Activated CD4-positive, alpha-beta T cell treated with anti-CD3 and anti-CD28 coated beads, Interleukin-2, amount 50 U/mL, for 4 hours (primary cell): ENCODE results near the gene GPX4.
A peak's percentile ranks its signal among the peaks of the same experiment; 100 is the strongest.
"Not testable (repeated sequence)": the region's sequence is repeated elsewhere in the genome, so short reads cannot be mapped to it uniquely, and the experiment has no call there.

Experiments used
- DNase-seq, 2 experiments: peaks; one replicate each; pipeline ENCODE4 v3.0.0-alpha.2; 2020

The GPX4 gene

DNA sequence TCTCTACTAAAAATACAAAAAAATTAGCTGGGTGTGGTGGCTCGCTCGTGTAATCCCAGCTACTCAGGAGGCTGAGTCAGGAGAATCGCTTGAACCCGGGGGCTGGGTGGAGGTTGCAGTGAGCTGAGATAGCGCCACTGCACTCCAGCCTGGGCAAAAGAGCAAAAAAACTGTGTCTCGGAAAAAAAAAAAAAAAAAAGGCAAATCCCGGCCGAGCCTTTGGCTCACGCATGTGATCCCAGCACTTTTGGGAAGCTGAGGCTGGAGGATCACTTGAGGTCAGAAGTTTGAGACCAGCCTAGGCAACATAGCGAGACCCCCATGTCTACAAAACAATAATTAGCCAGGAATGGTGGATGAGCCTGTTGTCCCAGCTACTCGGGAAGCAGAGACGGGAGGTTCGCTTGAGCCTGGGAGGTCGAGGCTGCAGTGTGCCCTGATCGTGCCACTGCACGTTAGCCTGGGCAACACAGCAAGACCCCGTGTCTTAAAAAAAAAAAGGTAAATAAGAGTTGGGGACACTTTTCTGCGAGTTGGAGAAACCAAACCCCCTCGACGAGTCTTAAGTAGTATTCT lies 574 bp upstream of the GPX4 start:
- DNase-seq = no peak

DNA sequence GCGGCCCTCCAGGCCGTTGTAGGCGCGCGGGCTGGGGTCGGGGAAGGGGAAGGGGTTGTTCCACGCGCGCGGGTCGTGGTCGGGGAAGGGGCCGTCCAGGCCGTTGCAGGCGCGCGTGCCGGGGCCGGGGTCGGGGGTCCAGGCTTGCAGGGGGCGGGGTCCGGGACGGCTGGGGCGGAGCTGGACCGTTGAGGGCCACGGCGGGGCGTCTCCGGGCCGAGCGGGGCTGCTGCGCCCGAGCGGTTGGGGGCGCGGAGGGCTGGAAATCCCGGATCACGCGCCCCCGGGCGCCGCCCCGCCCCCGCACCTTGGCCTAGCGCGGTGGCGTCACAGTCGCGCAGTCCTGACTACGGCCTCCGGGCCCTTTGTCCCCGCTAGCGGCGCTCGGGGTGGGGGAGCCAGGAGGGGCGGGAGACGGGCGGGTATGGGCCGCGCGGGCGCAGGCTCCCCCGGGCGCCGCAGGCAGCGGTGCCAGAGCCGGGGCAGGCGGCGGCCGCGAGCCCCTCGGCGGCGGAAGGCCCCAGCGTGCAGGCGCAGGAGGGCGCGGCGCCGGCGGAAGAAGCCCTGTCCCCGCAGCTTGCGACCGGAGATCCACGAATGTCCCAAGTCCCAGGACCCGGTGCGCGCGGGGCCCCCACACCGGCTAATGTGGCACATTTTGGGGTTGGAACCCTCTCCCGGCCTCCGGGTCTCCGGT lies 665 bp downstream of the GPX4 start:
- peak; percentile 59 to 61 for DNase-seq

DNA sequence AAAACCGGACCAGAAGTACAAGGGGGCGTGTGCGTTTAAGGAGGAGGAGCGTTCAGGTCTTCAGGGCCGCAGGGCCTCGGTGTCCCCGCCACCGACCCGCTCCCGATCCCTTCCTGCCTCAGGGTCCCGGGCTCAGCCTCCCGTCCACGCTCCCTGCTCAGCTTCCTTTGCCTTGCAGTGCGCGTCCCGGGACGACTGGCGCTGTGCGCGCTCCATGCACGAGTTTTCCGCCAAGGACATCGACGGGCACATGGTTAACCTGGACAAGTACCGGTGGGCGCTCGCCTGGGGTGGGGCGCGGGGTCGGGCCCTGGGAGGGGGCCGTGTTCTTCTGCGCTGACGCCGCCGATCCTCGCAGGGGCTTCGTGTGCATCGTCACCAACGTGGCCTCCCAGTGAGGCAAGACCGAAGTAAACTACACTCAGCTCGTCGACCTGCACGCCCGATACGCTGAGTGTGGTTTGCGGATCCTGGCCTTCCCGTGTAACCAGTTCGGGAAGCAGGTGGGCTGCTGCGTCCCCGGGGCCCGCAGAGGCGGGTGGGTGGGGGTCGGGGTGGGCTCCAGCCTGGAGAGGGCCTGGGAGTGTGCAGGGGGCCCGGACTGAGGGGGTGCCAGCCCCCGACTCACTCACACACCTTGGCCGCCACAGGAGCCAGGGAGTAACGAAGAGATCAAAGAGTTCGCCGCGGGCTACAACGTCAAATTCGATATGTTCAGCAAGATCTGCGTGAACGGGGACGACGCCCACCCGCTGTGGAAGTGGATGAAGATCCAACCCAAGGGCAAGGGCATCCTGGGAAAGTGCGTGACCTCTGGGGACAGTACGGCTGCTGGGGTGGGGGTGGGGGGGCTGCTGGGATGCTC lies 1.4 kb downstream of the GPX4 start:
- no peak for DNase-seq

DNA sequence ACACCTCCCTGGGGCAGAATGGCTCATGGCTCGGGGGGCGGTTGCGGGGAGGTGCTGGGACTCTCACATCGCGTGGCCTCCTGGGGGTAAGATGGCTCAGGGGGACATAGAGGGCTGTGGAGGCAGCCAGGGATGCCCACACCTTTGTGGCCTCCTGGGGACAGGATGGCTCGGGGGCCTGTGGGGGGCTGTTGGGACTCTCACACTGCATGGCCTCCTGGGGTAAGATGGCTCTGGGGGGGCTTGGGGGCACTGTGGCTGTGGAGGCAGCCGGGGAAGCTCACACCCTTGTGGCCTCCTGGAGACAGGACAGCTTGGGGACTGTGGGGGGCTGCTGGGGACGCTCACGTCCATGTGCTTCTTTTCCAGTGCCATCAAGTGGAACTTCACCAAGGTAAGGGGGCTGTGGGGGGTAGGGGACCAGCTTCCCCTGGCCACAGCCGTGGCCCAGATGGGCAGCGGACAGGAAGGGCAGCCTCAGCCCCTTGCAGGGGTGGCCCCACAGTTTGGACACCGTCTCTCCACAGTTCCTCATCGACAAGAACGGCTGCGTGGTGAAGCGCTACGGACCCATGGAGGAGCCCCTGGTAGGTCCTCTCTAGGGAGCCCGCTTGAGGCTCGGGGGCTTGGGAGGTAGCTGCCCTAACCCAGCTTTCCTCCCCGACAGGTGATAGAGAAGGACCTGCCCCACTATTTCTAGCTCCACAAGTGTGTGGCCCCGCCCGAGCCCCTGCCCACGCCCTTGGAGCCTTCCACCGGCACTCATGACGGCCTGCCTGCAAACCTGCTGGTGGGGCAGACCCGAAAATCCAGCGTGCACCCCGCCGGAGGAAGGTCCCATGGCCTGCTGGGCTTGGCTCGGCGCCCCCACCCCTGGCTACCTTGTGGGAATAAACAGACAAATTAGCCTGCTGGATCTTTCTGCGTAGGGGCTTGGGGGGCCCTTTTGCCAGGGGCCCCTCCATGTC lies 2.4 kb downstream of the GPX4 start:
- DNase-seq = no peak

DNA sequence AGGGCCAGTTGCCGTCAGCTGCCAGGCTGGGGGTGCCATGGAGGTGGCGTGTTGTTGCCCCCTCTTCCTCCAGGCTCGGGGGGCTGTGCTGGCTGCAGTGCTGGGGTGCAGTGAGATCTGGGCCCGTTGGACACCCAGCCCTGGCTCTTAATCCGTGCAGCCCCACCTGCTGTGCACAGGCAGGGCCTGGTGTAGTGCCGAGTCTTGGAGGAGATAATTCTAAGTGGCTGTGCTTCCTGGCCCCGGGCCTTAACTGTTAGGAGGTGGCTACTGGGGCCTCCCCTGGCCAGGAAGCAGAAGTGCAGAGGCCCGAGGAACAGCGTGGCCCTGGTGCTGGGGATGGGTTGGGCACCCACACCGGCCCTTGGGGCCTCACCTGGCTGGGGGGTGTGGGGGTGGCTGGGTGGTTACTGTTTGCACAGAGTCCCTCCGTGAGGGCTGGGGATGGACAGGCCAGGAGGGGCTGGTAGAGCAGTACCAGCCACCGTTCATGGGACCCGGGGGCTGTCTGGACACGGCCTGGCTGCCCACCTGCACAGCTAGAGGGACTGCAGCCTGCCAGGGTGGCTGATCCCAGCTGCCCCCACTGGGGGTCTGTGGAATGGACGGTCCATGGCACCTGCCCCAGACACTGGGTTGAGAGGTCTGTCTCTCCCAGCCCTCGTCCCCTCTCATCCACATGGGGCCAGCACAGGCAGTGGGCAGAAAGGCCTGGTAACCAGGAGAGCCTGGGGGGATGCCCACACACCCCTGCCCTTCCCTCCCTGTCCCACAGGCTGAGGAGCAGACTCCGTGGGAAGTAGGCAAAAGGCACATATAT lies 3.3 kb downstream of the GPX4 start:
- DNase-seq = no peak

DNA sequence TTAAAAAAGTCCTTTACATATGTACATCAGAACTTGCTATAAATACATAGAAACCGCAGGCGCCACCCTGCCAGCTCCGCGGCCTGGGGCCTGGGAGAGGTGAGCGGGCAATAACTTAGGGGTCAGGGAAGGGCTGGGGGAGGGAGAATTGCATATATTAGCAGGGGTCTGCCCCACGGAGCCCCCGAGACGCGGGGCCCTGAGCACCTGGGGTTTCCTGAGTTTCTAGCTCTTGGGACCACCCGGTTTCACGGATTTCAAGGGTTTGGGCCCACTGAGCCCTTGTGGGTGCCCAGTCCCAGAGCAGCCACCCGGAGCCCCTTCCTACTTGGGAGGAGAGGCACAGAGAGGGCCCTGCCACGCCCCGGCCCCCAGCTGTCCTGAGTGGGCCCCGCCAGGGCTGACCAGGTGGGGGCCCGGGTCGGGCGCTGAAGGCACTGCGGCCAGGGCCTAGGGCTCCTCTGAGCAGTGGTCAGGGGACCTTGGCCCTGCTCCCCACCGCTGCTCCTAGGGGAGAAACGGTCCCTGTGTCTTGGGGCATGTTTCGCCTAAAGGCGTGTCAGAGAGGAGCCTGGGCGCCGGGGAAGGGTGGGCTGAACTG lies 4.0 kb downstream of the GPX4 start:
- DNase-seq = no peak

DNA sequence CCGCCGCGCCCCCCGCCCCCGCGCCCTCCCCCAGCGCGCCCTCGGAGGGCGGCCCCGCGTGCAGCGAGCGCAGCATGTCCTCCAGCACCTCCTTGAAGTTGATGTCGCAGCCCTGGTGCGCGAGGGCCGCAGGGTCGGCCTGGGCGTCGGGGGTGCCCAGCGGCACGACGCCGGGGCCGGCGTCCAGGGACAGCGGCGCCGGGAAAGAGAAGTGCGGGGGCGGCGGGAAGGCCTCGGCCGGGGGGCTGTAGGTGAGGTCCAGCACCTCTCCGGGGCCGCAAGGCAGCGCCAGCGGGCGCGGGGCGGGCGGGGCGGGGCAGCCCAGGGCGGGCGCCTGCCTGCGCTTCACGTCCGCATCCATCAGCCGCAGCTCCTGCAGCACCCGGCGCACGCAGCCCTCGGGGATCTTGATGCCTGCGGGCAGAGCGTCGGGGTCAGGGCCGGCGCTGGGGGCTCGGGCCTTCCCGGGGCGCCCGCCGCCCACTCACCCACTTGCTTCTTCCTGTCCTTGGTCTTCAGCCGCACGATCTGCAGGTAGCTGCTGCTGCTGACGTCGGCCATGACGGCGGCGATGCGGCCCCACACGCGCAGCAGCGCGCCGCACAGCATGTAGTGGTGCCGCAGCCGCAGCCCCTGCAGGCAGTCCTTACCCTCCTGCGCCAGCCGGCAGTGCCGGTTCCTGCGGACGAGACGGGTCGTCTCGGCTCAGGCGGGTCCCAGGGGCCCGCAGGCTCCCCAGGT lies 4.7 kb downstream of the GPX4 start:
- DNase-seq = no peak

DNA sequence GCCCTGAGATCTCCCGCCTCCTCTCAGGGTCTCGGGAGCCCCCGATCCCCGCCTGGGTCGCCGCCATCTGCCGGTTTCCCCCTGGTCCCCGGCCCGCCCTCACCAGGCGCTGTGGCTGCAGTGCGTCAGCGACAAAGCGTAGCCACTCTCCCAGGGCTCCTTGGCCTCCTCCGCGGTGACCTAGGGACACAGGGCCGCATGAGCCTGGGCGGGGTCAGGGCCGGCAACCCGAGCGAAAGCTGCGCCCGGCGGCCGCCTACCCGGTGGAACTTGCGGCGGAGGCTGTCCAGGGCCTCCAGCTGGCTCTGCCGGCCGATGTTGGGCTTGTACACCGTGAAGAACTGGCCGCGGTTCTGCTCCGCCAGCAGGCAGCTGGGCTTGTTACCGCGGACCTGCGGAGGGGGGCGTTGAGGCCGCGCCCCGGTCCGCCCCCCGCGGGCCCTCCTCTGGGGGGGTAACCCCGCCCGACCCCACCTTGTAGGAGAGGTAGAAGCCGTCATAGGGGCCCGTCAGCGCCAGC lies 5.3 kb downstream of the GPX4 start:
- no peak for DNase-seq

DNA sequence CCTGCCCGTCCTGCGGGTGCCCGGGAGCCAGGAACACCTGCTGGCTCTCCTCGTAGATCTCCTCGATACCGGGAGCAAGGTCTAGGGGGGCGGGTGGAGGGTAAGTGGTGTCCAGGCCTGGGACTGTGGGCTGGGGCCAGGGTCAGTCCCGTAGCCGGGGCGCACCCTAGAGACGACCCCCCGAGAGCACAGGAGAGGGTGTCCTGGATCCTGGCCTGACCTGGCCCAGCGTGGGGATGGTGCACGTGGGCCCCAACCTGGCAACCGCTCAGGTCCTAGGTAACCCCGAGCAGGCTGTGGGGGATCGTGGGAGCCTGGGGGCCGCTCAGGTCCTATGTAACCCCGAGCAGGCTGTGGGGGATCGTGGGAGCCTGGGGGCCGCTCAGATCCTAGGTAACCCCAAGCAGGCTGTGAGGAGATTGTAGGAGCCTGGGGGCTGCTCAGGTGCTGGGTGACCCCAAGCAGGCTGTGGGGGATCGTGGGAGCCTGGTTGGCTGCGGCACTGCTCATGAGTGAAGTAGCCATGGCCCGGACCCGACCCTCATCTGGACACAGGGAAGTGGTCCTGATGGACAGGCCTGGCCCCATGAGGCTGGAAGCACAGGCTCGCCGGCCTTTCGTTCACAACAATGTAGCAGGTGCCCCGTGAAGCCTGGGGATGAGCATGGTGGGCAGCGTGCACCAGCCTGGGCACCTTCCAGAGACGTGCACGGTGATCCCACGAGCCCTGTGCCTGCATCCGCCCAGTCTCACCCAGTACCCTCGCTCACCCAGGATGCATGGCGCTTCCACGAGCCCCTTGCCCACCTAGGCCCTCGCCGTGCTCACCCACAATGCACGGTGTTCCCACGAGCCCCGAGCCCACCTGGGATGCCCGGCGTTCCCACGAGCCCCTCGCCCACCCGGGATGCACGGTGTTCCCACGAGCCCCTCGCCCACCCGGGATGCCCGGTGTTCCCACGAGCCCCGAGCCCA lies 6.2 kb downstream of the GPX4 start:
- DNase-seq = no peak

DNA sequence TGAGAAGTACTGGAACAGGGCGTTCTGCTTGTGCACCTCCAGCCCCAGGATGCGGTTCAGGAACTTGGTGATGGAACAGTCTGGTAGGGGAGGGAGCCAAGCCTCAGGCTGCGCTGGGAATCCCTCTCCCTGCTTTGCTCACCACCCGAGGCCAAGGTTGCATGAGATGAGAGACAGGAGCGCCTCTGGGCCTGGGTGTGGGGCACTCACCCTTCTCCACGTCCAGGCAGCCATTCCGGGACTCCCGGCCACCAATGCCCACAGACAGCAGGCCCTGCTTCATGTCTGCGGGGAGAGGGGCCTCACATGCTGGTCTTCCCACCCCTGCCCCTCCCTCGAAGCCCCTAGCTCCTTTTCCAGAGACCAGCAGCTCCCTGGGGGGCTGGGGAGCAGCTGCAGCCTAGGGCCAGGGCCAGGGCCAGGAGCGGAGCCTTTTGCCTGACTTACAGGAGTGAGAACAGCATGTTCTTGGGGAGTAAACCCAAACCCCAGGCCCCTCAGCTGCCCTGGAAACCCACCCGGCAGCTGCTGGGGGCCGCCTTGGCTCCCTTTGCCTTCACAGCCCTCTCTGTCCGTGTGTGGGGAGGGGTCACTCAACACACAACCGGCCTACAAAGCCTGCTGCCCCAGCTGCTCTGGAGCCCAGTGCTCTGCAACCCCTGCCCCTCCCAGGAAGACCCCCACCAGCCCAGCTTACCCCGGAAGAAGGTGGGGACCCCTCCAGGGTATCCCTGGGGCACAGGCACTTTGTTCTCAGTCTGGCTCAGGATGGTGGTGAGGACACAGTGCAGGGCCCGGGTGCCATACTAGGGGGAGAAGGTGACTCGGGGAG lies 7.2 kb downstream of the GPX4 start:
- DNase-seq = no peak

DNA sequence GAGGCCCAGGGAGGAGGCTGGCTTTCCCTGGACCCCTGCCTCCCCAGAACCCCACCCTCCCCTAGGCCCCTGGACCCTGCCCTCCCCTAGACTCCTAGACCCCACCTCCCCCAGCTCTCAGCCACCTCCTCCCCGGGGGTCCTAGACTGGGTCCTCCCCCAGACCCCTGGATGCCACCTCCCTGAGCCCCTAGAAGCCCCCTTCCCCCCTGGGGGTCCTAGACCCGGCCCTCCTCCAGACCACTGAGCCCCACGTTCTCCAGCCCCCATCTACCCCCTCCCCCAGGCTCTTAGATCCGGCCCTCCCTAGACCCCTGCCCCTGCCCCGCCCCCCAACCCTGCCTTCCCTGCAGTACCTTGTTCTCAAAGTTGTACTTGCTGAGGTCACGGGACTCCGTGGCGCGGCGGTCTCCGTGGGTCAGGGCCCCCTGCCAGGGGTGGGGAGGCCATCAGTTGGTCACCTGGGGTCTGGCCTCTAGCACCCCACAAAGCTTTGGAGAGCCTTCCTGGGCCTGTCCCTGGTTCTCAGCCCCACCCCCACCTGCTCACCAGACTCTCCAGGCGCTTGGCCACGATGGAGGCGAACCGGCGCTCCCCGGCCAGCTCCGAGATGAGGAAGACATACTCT lies 8.0 kb downstream of the GPX4 start:
- no peak for DNase-seq

DNA sequence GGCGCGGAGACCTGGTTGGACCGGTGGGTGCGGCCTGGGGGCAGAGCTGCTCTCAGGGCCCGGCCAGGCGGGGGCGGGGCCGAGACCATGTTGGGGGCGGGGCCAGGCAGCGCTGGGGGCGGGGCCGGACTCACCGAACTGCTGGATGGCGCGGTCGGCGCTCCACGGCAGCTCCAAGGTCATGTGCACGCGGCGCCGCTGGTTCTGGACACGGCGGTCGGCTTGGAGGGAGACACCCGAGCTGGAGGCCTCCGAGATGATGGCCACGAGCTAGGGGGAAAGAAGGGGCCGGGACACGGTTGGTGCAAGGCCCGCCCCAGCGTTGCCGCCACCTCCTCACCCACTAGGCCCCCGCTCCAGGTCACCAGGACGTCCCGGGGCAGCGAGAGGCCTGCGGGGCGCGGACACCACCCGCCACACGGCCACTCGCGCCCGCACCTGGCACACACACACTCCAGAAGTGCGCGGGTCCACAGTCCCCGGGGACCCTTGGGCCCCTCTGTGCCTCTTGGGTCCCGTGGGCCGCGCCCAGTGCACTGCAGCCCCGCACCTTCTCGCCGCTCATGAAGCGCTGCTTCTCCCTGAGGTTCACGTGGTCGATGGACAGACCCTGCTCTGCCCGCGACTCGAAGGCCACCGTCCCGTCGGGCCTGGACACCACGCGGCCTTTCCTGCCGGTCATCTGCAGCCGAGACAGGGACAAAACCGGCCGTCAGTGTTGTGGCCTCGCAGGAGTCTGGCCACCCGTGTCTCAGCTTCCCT lies 8.7 kb downstream of the GPX4 start:
- DNase-seq = no peak

DNA sequence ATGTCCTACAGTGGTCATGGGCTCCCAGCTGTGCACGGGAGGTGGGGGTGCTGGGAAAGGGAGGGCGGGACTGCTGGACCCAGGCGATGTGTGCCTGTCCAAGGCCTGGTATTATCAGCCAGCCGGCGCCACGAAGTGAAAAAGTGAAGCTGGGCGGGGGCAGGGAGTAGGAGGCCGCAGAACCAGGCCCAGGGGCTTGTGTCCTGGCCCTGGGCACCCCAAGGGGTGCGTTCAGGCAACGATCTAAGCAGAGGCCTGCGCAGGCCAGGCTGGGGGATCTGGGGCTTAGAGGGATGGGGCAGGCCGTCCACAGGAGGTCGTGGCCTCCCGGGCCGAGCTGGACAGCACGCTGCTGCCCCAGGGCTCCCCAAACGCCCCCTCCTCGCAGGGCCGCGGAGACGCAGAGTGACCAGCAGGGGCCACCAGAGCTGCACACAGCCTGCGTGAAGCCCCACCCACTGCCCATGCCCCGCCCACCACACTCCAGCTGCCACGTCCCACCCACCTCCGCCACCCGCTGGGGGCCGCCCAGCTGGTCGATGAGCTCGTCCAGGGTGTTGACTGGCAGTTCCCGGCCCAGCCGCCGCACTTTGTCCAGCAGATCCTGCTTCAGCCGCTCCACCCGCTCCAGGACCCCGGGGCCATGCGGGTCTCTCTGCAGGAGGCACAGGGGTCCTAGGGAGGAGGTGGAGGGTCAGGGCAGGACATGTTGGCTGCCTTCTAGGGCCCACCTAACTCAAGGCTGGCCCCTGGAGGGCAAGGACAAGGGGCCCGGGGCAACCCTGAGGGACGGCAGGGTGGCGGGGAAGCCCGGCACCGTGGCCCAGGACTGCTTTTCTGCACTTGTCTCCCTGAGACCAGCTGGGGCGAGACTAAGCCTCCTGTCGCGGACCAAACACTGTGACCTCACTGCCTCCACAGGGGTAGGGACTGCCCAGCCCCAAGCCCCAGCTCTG lies 9.5 kb downstream of the GPX4 start:
- peak; percentile 76 for DNase-seq

DNA sequence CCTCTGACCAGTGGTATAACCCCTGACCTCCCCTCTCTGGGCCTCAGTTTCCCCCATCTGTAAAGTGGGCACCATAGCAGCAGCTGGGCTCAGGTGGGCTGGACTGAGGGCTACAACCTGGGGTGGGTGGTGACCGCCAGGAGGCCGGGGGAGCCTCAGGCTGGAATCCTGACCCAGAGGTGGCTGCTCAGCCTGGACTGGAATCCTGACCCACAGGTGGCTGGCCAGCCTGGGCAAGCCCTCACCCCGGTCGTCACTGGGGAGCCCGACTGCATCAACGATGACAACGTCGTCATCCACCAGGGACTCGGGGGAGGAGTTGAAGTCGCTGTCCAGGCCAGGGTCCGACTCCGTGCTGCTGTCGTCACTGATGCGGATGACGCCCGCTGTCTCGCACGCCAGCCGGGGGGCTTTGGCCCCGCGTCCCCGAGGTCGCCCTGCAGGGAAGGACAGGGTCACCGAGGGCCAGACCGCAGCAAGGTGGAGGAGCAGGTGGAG lies 10.2 kb downstream of the GPX4 start:
- no peak for DNase-seq

DNA sequence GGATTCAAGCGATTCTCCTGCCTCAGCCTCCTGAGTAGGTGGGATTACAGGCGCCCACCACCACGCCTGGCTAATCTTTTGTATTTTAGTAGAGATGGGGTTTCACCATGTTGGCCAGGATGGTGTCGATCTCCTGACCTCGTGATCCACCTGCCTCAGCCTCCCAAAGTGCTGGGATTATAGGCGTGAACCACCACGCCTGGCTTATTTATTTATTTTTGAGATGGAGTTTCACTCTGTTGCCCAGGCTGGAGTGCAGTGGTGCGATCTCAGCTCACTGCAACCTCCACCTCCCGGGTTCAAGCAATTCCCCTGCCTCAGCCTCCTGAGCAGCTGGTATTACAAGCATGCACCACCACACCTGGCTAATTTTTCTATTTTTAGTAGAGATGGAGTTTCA lies 10.9 kb downstream of the GPX4 start:
- DNase-seq = not testable (repeated sequence)
